GM12873 (cell line): ENCODE measurements around the gene NTSR1.

Experiments
- CTCF ChIP-seq: IDR thresholded peaks from 2 replicates; pipeline ENCODE4 v1.5.1; 2012; ENCODE audit warnings: low read depth, mild to moderate bottlenecking, moderate library complexity, low read length, control low read depth; ENCODE audit not compliant: insufficient read depth; ENCODE audit errors: missing control alignments

NTSR1 gene

GRCh38 chr20:62790075-62790474 lies 81.4 kb downstream of the NTSR1 start:
- no peak for TF ChIP-seq CTCF

GRCh38 chr20:62791301-62792181 lies 82.9 kb downstream of the NTSR1 start:
- TF ChIP-seq CTCF, result peak; percentile 97

- TF ChIP-seq CTCF, result no peak
These were observed 83.7 kb downstream of the NTSR1 start for GRCh38 chr20:62792182-62792939.

- no peak for TF ChIP-seq CTCF
These were observed 84.5 kb downstream of the NTSR1 start for GRCh38 chr20:62792940-62793756.

- no peak for TF ChIP-seq CTCF
These were observed 85.0 kb downstream of the NTSR1 start for GRCh38 chr20:62793757-62794006.

- TF ChIP-seq CTCF, result no peak
These were observed 85.5 kb downstream of the NTSR1 start for GRCh38 chr20:62794007-62794724.
